ENCODE results near the gene GRHL1.

GRHL1 gene

GRCh38 chr2:10042301-10043161, 91.0 kb downstream of the GRHL1 start:
- Histone ChIP-seq H3K79me2 (ENCODE audit: low read length) (no peaks in the 10 kb centered on the region), H3K27ac (ENCODE audit: low read length) (no peak overlapping the region), H3K4me2 (ENCODE audit: low read length) (no peak overlapping the region), H3K36me3 (replicated peaks; ENCODE audit: low read depth, low read length) (no peaks in the 10 kb centered on the region), H4K20me1 (ENCODE audit: insufficient read depth, low read length) (no peaks in the 10 kb centered on the region), H2AFZ (ENCODE audit: low read depth, low read length) (no peak overlapping the region), H3K9me3 (ENCODE audit: insufficient read depth, low read length) (no peaks in the 10 kb centered on the region), H3K27me3 (ENCODE audit: low read depth, low read length) (no peaks in the 10 kb centered on the region), H3K9ac (ENCODE audit: low read length) (no peak overlapping the region), H3K4me1 (ENCODE audit: low read length) (no peaks in the 10 kb centered on the region), H3K4me3 (ENCODE audit: low read length) (no peak overlapping the region)
- TF ChIP-seq CTCF (IDR thresholded peaks at IDR 0.05; ENCODE audit: low read depth, low read length) (no peak), EZH2phosphoT487 (IDR thresholded peaks at IDR 0.05; ENCODE audit: low read depth) (no peak)

GRCh38 chr2:10043256-10043905, 91.9 kb downstream of the GRHL1 start, which contains the start of gene KLF11:
KLF11 (plus strand) TSS chr2:10043550; CDS start chr2:10043717, 167 bp downstream.
- Histone ChIP-seq H3K27me3 (ENCODE audit: low read depth, low read length) (no peaks in the 10 kb centered on the region), H3K9me3 (ENCODE audit: insufficient read depth, low read length) (no peaks in the 10 kb centered on the region), H2AFZ (ENCODE audit: low read depth, low read length) (no peak within 1 kb of the TSS), H3K79me2 (ENCODE audit: low read length) (no peaks in the 10 kb centered on the region), H3K36me3 (replicated peaks; ENCODE audit: low read depth, low read length) (no peaks in the 10 kb centered on the region), H4K20me1 (ENCODE audit: insufficient read depth, low read length) (no peaks in the 10 kb centered on the region), H3K4me1 (ENCODE audit: low read length) (no peaks in the 10 kb centered on the region), H3K27ac (ENCODE audit: low read length) (no peak within 1 kb of the TSS), H3K9ac (ENCODE audit: low read length) (no peak within 1 kb of the TSS), H3K4me3 (ENCODE audit: low read length) (no peak within 1 kb of the TSS), H3K4me2 (ENCODE audit: low read length) (no peak within 1 kb of the TSS)
- TF ChIP-seq EZH2phosphoT487 (IDR thresholded peaks at IDR 0.05; ENCODE audit: low read depth) (no peak), CTCF (IDR thresholded peaks at IDR 0.05; ENCODE audit: low read depth, low read length) (no peak)

GRCh38 chr2:10043906-10044601, 92.6 kb downstream of the GRHL1 start:
- no peaks in the 10 kb centered on the region for H3K4me1 ChIP-seq (ENCODE audit: low read length)
- no peak overlapping the region for H3K4me2 ChIP-seq (ENCODE audit: low read length)
- H3K79me2 ChIP-seq (ENCODE audit: low read length), result no peaks in the 10 kb centered on the region
- H3K9me3 ChIP-seq (ENCODE audit: insufficient read depth, low read length), result no peaks in the 10 kb centered on the region
- H3K9ac ChIP-seq (ENCODE audit: low read length), result no peak overlapping the region
- no peaks in the 10 kb centered on the region for H4K20me1 ChIP-seq (ENCODE audit: insufficient read depth, low read length)
- H2AFZ ChIP-seq (ENCODE audit: low read depth, low read length), result no peak overlapping the region
- H3K27ac ChIP-seq (ENCODE audit: low read length), result no peak overlapping the region
- TF ChIP-seq EZH2phosphoT487 (IDR thresholded peaks at IDR 0.05; ENCODE audit: low read depth) (no peak), CTCF (IDR thresholded peaks at IDR 0.05; ENCODE audit: low read depth, low read length) (no peak)
- H3K27me3 ChIP-seq (ENCODE audit: low read depth, low read length), result no peaks in the 10 kb centered on the region
- H3K36me3 ChIP-seq (replicated peaks; ENCODE audit: low read depth, low read length), result no peaks in the 10 kb centered on the region
- H3K4me3 ChIP-seq (ENCODE audit: low read length), result no peak overlapping the region
